ENCODE data around the gene MAPK14.

MAPK14 gene

GRCh38 chr6:36129941-36130666, 102.5 kb downstream of the MAPK14 start, which contains the start of gene MAPK13:
Gene MAPK13 (plus strand): TSS chr6:36130513. CDS start chr6:36130583, 70 bp downstream.
- H3K27me3 ChIP-seq (replicated peaks) = no peaks in the 10 kb centered on the region
- in situ Hi-C loops (cut with HindIII; ENCODE audit: low pct_ligation_motif_present, low sequenced_read_pairs) = no loop called here
- H3K27ac ChIP-seq = no peak within 1 kb of the TSS
- H3K4me3 ChIP-seq (ENCODE audit: low read depth, low read length) = peak within 1 kb of the TSS; percentile 28
- no peak for DNase-seq
- no peak for TF ChIP-seq CTCF (IDR thresholded peaks at IDR 0.05; ENCODE audit: low read depth, low read length, missing control alignments)
- H3K36me3 ChIP-seq (replicated peaks) = no peaks in the 10 kb centered on the region

- Histone ChIP-seq H3K36me3 (replicated peaks) (no peaks in the 10 kb centered on the region), H3K27me3 (replicated peaks) (no peaks in the 10 kb centered on the region), H3K4me3 (ENCODE audit: low read depth, low read length) (peak overlapping the region; percentile 28), H3K27ac (no peak overlapping the region)
- TF ChIP-seq CTCF (IDR thresholded peaks at IDR 0.05; ENCODE audit: low read depth, low read length, missing control alignments) = peak; percentile 7
- in situ Hi-C loops (cut with HindIII; ENCODE audit: low pct_ligation_motif_present, low sequenced_read_pairs) = no loop called here
- DNase-seq = no peak
Measured at GRCh38 chr6:36130667-36131510, 103.3 kb downstream of the MAPK14 start.

GRCh38 chr6:36131511-36132245, 104.1 kb downstream of the MAPK14 start:
- Histone ChIP-seq H3K27me3 (replicated peaks) (no peaks in the 10 kb centered on the region), H3K4me3 (ENCODE audit: low read depth, low read length) (peak overlapping the region; percentile 9), H3K36me3 (replicated peaks) (no peaks in the 10 kb centered on the region), H3K27ac (peak overlapping the region; percentile 27)
- DNase-seq = peak; percentile 77
- no peak for TF ChIP-seq CTCF (IDR thresholded peaks at IDR 0.05; ENCODE audit: low read depth, low read length, missing control alignments)
- in situ Hi-C loops (cut with HindIII; ENCODE audit: low pct_ligation_motif_present, low sequenced_read_pairs) = no loop called here

GRCh38 chr6:36132246-36132895, 104.8 kb downstream of the MAPK14 start:
- H3K4me3 ChIP-seq (ENCODE audit: low read depth, low read length) = no peak overlapping the region
- no peak for TF ChIP-seq CTCF (IDR thresholded peaks at IDR 0.05; ENCODE audit: low read depth, low read length, missing control alignments)
- no peaks in the 10 kb centered on the region for H3K36me3 ChIP-seq (replicated peaks)
- H3K27ac ChIP-seq = no peak overlapping the region
- in situ Hi-C loops (cut with HindIII; ENCODE audit: low pct_ligation_motif_present, low sequenced_read_pairs) = no loop called here
- DNase-seq = no peak
- no peaks in the 10 kb centered on the region for H3K27me3 ChIP-seq (replicated peaks)

- in situ Hi-C loops (cut with HindIII; ENCODE audit: low pct_ligation_motif_present, low sequenced_read_pairs) = no loop called here
- DNase-seq = no peak
- no peak for TF ChIP-seq CTCF (IDR thresholded peaks at IDR 0.05; ENCODE audit: low read depth, low read length, missing control alignments)
- no peak overlapping the region for H3K4me3 ChIP-seq (ENCODE audit: low read depth, low read length)
- H3K36me3 ChIP-seq (replicated peaks) = no peaks in the 10 kb centered on the region
- H3K27ac ChIP-seq = no peak overlapping the region
- no peaks in the 10 kb centered on the region for H3K27me3 ChIP-seq (replicated peaks)
Measured at GRCh38 chr6:36133148-36133547, 105.5 kb downstream of the MAPK14 start.
